Hematopoietic multipotent progenitor cell treated with erythropoietin and hydrocortisone succinate and interleukin-3 and kit ligand, for 4 days (in vitro differentiated cells): ENCODE results near the gene IGFALS.

ENCODE experiments used
- DNase-seq: peaks from one replicate; pipeline ENCODE4 v3.0.0-alpha.2; 2015

IGFALS gene

GRCh38 chr16:1775006-1775845, 18.3 kb downstream of the IGFALS start:
- no peak for DNase-seq

DNA sequence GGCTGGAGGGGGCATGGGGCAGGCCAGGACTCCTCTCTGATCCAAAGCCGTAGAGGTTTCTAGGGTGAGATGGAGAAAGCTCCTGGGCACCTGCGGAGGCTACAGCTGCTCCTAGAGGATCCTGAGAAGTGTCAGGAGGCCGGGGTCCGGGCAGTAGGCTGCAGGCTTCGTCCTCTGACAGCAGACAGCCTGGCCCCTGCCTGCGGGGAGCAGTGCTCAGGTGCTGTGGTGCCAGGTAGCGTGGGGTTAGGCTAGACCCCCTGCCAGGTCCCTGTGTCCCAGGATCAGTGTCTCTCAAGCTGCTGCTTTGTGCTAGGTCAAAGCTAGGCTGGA, 19.1 kb downstream of the IGFALS start:
- DNase-seq, result no peak

DNA sequence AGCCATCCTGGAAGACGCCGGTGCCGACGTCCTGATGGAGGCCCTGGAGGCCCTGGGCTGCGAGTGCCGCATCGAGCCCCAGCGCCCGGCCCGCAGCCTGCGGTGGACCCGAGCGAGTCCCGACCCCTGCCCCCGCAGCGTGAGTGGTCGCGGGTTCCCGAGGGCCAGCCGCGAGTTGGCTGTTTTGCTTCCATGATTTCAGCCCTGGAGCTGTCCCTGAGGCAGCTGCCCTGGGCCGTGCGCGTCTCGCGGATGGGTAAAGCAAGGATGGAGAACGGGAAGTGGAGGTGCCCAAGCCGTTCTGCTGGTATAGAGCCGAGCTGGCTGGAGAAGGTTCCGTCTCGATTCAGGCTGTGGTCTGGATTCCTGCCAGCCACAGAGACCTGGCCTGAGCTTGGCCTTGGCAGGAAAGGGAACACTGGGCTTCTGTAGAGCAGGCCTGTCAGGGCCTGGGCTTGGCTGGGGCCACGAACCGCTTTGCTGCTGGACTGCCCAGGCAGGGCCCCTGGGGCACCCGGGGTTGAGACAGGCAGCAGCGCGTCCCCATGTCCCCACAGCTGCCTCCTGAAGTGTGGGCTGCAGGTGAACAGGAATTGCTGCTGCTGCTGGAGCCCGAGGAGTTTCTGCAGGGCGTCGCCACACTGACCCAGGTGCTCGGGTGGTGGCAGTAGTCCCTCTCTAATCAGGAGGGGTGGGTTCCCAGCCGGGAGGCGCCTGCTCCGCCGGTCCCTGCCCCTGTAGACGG, 19.6 kb downstream of the IGFALS start:
- DNase-seq, result peak; percentile 75

DNA sequence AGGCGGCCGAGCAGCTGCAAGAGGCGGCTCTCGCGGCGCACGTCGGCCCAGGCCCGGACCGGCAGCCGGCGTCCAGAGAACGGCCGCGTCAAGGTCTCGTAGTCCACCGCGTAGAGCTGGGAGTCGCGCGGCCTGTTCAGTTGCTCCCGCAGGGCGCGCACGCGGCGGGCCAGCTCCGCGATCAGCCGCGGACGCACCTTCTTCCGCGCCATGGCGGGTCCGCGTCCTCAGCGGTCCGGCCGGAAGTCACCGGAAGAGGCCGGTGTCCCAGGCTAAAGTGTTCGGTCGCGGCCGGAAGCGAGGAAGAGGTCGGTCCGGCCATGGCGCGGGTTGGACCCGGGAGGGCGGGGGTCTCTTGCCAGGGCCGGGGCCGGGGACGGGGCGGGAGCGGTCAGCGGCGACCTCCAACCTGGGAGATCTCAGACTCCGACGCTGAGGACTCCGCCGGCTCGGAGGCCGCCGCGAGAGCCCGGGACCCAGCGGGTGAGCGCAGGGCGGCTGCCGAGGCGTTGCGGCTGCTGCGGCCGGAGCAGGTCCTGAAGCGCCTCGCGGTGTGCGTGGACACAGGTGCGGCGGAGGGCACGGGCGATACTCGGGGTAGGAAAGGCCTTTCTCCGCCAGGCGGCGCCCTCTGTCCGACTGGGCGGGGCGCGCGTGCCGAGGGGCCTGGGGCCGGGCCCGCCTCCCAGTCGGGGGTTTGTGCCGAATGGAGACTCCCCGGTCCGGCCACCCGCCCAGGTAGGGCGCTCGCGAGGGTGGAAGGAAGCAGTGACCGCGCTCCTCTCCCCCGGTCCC, 20.4 kb downstream of the IGFALS start, which contains the start of gene MRPS34:
Gene MRPS34, minus strand, starts transcription at position 227 of the 795 bp plus-strand sequence. Its CDS starts 15 bp downstream, at position 212.
- DNase-seq, result peak; percentile 95

GRCh38 chr16:1772362-1772907, 21.1 kb downstream of the IGFALS start, which contains the start of gene EME2:
Gene EME2, plus strand, starts transcription at chr16:1772810. Its CDS starts 418 bp downstream, at chr16:1773228.
- DNase-seq, result peak; percentile 72

- no peak for DNase-seq
These were observed 21.6 kb downstream of the IGFALS start for GRCh38 chr16:1771864-1772361.

DNA sequence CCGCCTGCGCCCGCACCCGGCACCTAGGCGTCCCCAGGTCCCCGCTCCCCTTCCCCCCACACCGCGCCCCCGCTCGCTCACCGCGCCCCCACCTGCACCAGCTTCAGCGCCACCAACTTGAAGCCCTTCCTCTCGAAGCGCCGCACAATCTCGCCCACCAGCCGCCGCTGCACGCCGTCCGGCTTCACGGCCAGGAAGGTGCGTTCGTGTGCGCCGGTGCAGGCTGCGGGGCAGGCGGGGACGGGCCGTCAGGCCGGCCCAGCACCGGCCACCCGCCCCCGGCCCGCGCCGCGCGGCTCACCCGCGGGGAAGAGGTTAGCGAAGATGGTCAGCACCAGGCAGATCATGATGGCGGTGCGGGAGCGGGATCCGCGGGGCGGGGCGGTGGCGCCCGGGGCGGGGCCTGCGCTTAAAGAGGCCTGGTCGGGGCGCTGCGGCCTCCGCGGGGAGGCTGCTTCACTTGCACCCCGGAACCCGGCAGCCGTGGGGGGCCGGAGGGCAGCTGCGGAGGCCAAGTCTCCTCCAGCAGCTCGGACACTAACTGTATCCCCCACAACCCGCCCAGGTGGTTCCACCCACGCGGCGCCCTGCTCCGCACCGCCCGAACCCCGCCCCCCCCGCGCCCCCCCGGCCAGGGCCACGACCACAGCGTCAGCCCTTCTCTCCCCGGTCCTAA, 22.2 kb downstream of the IGFALS start, which contains the start of gene NME3:
Gene NME3, minus strand, starts transcription at position 356 of the 676 bp plus-strand sequence. Its CDS starts 9 bp downstream, at position 347.
- DNase-seq, result peak; percentile 85

- peak; percentile 50 for DNase-seq
These were observed 22.9 kb downstream of the IGFALS start for GRCh38 chr16:1770328-1771187.

- no peak for DNase-seq
These were observed 23.9 kb downstream of the IGFALS start for GRCh38 chr16:1769402-1770300.

DNA sequence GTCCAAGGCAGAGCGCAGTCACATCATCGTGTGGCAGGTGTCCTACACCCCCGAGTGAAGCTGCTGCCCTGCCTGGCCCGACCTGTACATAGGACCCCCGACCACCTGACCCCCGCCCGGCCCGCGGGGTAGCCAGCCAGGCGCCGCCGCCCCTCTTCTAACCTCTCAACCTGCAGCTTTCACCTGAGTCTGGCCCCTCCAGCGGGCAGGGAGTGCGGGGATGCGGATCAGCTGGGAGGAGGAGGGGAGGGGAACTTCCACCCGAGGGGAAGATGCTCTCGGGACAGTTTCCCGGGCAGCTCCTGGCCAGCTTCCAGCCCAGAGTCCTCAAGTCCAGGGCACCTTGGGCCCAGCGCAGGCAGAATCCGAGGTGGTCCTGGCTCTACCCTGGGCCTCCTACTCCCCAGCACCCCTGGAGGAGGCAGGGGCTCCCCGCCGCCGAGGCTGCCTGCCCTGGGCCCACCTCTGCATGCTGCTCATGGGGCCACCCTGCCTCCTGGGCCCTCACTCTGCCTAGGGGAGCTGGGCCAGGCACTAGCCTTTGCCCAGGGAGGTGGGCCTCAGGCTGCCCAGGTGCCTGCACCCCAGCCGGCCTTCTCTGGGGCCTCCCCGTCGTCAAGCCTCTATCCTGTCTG, 24.6 kb downstream of the IGFALS start:
- DNase-seq, result no peak

DNA sequence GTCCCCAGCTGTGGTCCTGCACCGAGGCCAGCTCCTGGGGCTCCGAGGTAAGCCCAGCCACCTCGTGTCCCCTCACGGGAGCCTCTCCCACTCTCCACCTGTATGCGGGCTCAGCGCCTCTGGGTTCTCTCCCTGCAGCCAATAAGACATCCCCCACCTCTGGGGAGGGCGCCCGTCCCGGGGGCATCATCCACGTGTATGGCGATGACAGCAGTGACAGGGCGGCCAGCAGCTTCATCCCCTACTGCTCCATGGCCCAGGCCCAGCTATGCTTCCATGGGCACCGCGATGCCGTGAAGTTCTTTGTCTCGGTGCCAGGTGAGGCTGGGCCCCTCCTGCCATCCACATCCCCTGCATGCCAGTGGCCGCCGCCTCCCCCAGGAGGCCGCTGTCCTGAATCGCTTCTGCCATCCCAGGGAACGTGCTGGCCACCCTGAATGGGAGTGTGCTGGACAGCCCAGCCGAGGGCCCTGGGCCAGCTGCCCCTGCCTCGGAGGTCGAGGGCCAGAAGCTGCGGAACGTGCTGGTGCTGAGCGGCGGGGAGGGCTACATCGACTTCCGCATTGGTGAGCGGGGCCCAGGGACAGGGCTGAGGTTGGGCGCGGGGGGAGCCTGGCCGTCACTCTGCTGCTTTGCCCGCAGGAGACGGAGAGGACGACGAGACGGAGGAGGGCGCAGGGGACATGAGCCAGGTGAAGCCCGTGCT, 25.3 kb downstream of the IGFALS start:
- no peak for DNase-seq

DNA sequence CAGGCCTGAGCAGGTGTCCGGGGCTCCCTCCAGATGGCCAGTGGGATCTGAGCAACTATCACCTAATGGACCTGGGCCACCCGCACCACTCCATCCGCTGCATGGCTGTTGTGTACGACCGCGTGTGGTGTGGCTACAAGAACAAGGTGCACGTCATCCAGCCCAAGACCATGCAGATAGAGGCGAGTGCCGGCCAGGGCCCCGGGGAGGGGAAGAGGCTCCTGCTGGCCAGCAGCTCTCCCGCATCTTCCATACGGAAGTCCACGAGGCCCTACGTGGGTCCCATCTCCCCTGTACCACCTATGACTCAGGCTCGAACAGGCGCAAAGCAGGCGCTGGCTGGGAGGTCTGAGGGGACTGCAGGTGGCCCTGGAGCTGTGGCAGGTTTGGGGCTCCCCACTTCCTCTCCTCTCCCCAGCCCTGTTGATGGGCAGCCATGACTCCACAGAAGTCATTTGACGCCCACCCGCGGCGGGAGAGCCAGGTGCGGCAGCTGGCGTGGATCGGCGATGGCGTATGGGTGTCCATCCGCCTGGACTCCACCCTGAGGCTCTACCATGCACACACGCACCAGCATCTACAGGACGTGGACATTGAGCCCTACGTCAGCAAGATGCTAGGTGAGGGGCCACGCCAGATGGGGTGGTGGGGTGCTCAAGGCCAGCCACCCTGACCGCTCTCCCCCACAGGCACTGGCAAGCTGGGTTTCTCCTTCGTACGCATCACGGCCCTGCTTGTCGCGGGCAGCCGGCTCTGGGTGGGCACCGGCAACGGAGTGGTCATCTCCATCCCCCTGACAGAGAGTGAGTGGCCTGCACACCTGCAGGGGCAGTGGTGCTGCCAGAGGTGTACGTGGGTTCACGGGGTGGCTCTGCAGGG, 26.1 kb downstream of the IGFALS start:
- DNase-seq, result no peak

GRCh38 chr16:1766701-1767100, 26.8 kb downstream of the IGFALS start:
- no peak for DNase-seq

DNA sequence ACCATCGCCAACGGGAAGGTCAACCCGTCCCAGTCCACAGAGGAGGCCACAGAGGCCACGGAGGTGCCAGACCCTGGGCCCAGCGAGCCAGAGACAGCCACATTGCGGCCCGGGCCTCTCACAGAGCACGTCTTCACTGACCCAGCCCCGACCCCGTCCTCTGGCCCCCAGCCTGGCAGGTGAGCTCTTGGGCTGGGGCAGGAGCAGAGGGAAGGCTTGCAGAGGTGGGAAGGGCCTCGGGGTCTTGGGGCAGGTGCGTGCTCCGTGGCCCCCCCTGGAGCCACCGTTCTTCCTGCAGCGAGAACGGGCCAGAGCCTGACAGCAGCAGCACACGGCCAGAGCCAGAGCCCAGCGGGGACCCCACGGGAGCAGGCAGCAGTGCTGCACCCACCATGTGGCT, 27.3 kb downstream of the IGFALS start:
- DNase-seq, result no peak

DNA sequence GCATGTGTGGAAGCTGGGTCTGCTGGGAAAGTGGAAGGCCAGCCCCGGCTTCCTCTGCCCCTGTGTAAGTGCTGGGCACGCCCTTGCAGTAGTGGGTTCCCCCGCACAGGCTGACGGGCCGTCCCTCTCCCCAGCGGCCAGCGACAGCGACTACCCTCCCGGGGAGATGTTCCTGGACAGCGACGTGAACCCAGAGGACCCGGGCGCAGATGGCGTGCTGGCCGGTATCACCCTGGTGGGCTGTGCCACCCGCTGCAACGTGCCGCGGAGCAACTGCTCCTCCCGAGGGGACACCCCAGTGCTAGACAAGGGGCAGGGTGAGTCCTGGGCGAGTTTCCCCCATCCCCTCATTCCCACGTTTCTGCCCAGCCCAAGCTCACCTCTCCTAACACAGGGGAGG, 27.7 kb downstream of the IGFALS start:
- no peak for DNase-seq

DNA sequence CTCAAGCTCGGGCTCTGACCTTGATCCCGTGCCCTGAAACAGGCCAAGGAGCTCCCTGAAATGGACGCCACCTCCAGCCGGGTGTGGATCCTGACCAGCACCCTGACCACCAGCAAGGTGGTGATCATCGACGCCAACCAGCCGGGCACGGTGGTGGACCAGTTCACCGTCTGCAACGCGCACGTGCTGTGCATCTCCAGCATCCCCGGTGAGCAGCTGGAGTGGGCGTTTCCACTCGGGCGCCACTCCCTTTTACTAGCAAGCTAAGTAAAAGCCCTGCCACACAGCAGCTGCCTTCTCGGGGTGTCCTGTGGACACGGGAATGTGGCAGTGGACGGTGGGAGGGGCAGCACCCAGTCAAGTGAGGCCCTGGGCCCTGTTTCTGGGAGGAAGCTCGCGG, 28.5 kb downstream of the IGFALS start:
- DNase-seq, result no peak
